GM10847 (cell line): ENCODE results near the gene TMEM191B.
"Not testable (repeated sequence)": the region's sequence is repeated elsewhere in the genome, so short reads cannot be mapped to it uniquely, and the experiment has no call there.

Experiments
- POLR2A ChIP-seq: IDR thresholded peaks from 2 replicates; pipeline ENCODE4 v1.6.1; 2011; ENCODE audit not compliant: insufficient read length; ENCODE audit errors: extremely low read depth

Gene TMEM191B

DNA sequence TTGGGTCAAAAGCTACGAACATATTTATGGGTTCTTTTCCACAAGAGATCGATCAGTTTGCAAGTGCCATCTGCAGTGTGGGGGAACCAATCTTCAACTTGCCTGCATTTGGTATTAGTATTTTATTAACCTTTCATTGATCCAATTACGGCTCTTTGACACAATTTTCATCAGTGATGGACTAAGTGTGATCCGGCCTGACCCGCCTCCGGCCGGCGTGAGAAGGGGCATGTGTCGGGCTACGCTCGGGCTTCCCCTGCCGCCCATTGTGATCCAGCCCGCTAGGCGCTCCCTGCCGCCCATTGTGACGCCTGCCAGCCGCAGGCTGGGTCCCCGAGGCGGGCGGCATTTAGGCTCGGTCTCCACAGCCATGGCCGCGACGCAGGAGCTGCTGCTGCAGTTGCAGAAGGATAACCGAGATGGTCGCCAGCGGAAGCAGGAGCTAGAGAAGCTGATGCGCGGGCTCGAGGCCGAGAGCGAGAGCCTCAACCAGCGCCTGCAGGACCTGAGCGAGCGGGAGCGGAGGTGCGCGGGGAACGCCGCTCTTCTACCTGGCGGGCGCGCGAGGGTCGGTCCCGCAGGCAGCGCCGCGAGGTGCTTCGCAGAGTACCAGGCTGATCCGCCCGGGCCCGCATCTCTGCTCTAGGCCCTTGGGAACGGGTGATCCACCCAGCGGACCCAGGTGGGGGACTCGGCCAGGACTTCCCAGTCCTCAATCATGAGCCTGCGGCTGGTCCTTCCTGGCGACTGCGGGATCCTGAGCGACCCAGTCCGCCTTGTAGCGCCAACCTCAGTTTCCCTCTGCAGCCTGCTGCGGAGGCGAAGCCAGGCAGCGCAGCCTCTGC lies at the start of gene TMEM191B:
TSS of gene TMEM191B (plus strand) at position 51 of the 845 bp plus-strand sequence. CDS start at position 230, 179 bp downstream.
- TF ChIP-seq POLR2A: not testable (repeated sequence)

DNA sequence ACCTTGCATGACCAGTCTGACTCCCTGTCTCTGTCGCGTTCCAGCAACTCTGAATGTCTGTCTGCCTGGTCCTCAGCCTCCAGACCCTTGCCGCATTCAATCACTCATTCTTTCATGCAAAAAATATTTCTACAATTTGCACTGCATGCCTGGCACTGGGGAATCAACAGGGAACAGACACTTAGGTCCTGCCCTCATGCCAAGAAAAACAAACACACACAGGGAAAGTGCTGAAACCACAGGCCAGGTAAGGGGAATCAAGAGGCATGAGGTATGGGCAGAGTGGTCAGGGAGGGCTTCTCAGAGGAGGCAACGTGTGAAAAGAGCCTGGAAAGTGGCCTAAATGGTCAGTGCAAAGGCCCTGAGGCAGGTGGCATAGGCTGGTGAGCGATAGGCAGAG lies 9.5 kb upstream of the TMEM191B start, which contains the start of gene GGTLC3:
TSS of gene GGTLC3 (minus strand) at position 101 of the 400 bp plus-strand sequence. CDS start 264 bp downstream, outside the sequence.
- TF ChIP-seq POLR2A: not testable (repeated sequence)
